Measurements from ENCODE around the gene NTM. TPM values are rescaled to one million over a fixed set of nuclear protein-coding genes. Genes with fewer than 3 reads are reported as not detected.

Gene NTM
- total RNA-seq, 1 donor from 2014 or later: 82.7 TPM

DNA sequence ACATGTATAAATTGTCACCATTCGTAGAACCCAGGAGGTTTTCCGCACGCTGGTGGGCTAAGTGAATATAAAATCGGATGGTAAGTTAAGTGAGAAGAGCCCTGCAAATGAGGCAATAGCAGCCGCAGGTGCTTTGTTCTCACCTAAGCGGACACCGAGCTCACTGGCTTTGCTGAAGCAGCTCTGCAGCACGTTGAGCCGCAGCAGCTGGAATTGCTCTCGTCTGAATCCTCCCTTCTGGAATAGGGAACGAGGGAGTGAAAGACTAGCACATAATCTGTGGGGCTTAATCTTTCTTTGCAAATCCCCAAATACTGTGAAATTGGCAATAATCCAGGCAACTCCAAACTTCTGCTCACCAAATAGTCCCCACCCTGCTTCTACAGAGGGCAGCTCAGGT is 488.1 kb downstream of the NTM start:
- no peak overlapping the region for H3K27ac Mint-ChIP-seq (ENCODE audit: unreplicated experiment)
- no peaks in the 10 kb centered on the region for H3K9me3 Mint-ChIP-seq (ENCODE audit: unreplicated experiment)
- H3K36me3 Mint-ChIP-seq (ENCODE audit: unreplicated experiment): no peaks in the 10 kb centered on the region
- no peak for TF ChIP-seq CTCF (IDR thresholded peaks at IDR 0.05)
- H3K4me3 Mint-ChIP-seq (ENCODE audit: unreplicated experiment): no peak overlapping the region
- H3K4me1 Mint-ChIP-seq (ENCODE audit: unreplicated experiment): peaks cover 3% of the 10 kb centered on the region
- H3K27me3 Mint-ChIP-seq (ENCODE audit: unreplicated experiment): peaks cover 14% of the 10 kb centered on the region
- DNase-seq (ENCODE audit: extremely low spot score, unreplicated experiment): no peak

- no peaks in the 10 kb centered on the region for H3K36me3 Mint-ChIP-seq (ENCODE audit: unreplicated experiment)
- H3K27ac Mint-ChIP-seq (ENCODE audit: unreplicated experiment): no peak overlapping the region
- H3K27me3 Mint-ChIP-seq (ENCODE audit: unreplicated experiment): peaks cover 3% of the 10 kb centered on the region
- no peaks in the 10 kb centered on the region for H3K9me3 Mint-ChIP-seq (ENCODE audit: unreplicated experiment)
- no peak overlapping the region for H3K4me3 Mint-ChIP-seq (ENCODE audit: unreplicated experiment)
- no peak for TF ChIP-seq CTCF (IDR thresholded peaks at IDR 0.05)
- DNase-seq (ENCODE audit: extremely low spot score, unreplicated experiment): no peak
- H3K4me1 Mint-ChIP-seq (ENCODE audit: unreplicated experiment): peaks cover 3% of the 10 kb centered on the region
Observed at GRCh38 chr11:131859538-131860210, 489.3 kb downstream of the NTM start.

- H3K36me3 Mint-ChIP-seq (ENCODE audit: unreplicated experiment): no peaks in the 10 kb centered on the region
- peaks cover 11% of the 10 kb centered on the region for H3K4me1 Mint-ChIP-seq (ENCODE audit: unreplicated experiment)
- no peaks in the 10 kb centered on the region for H3K27me3 Mint-ChIP-seq (ENCODE audit: unreplicated experiment)
Observed at GRCh38 chr11:131864228-131864627, 493.8 kb downstream of the NTM start.

DNA sequence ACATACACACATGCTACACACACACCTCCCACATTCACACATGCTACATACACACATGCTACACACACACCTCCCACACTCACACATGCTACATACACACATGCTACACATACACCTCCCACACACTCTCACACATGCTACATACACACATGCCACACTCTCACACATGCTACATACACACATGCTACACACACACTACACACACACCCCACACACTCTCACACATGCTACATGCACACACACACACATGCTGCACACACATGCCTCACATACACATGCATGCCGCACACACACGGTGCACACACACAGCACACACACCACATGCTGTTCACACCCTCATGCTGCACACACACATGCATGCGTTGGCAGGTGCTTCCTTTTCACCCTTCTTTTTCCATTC is 495.4 kb downstream of the NTM start:
- Mint-ChIP-seq H3K9me3 (ENCODE audit: unreplicated experiment) (no peaks in the 10 kb centered on the region), H3K36me3 (ENCODE audit: unreplicated experiment) (no peaks in the 10 kb centered on the region), H3K4me1 (ENCODE audit: unreplicated experiment) (peaks cover 11% of the 10 kb centered on the region), H3K4me3 (ENCODE audit: unreplicated experiment) (no peak overlapping the region), H3K27me3 (ENCODE audit: unreplicated experiment) (no peaks in the 10 kb centered on the region), H3K27ac (ENCODE audit: unreplicated experiment) (no peak overlapping the region)
- DNase-seq (ENCODE audit: extremely low spot score, unreplicated experiment): no peak
- no peak for TF ChIP-seq CTCF (IDR thresholded peaks at IDR 0.05)

More at GRCh38 chr11:131864228-131864627, 493.8 kb downstream of the NTM start:
- no peak overlapping the region for H3K4me3 Mint-ChIP-seq (ENCODE audit: unreplicated experiment)
- TF ChIP-seq CTCF (IDR thresholded peaks at IDR 0.05): no peak
- no peaks in the 10 kb centered on the region for H3K9me3 Mint-ChIP-seq (ENCODE audit: unreplicated experiment)
- H3K27ac Mint-ChIP-seq (ENCODE audit: unreplicated experiment): no peak overlapping the region
- no peak for DNase-seq (ENCODE audit: extremely low spot score, unreplicated experiment)

- no peak overlapping the region for H3K27ac Mint-ChIP-seq (ENCODE audit: unreplicated experiment)
- no peak overlapping the region for H3K4me3 Mint-ChIP-seq (ENCODE audit: unreplicated experiment)
- no peaks in the 10 kb centered on the region for H3K9me3 Mint-ChIP-seq (ENCODE audit: unreplicated experiment)
- no peaks in the 10 kb centered on the region for H3K36me3 Mint-ChIP-seq (ENCODE audit: unreplicated experiment)
- TF ChIP-seq CTCF (IDR thresholded peaks at IDR 0.05): no peak
- DNase-seq (ENCODE audit: extremely low spot score, unreplicated experiment): no peak
- no peaks in the 10 kb centered on the region for H3K27me3 Mint-ChIP-seq (ENCODE audit: unreplicated experiment)
- H3K4me1 Mint-ChIP-seq (ENCODE audit: unreplicated experiment): peaks cover 8% of the 10 kb centered on the region
Observed at GRCh38 chr11:131866535-131867400, 496.4 kb downstream of the NTM start.

All from osteocyte (in vitro differentiated cells).